Epithelial cell of proximal tubule (primary cell): ENCODE data around the gene OR2AT4. TPM values are rescaled to one million over a fixed set of nuclear protein-coding genes. Genes with fewer than 3 reads are reported as not detected.
"Not testable (repeated sequence)": the region's sequence is repeated elsewhere in the genome, so short reads cannot be mapped to it uniquely, and the experiment has no call there.

ENCODE experiments used
- DNase-seq: peaks from one replicate; pipeline ENCODE4 v3.0.0-alpha.2; 2011; ENCODE audit warnings: low read depth
- H3K4me3 ChIP-seq: 2 replicates; pipeline ENCODE4 v1.5.1; 2011; ENCODE audit warnings: low read depth, mild to moderate bottlenecking, low read length
- CTCF ChIP-seq: conservative IDR thresholded peaks from 2 replicates; pipeline ENCODE4 v1.5.1; 2012; ENCODE audit warnings: low read depth, mild to moderate bottlenecking, low read length
- total RNA-seq: library from RNA; depleted of rRNA; stranded (reverse); fragments of >200 nt; gene quantifications from 2 replicates; pipeline ENCODE4 v1.2.3, GENCODE V29; 2015

The OR2AT4 gene
- total RNA-seq, 1 donor from 2014 or later: not detected

DNA sequence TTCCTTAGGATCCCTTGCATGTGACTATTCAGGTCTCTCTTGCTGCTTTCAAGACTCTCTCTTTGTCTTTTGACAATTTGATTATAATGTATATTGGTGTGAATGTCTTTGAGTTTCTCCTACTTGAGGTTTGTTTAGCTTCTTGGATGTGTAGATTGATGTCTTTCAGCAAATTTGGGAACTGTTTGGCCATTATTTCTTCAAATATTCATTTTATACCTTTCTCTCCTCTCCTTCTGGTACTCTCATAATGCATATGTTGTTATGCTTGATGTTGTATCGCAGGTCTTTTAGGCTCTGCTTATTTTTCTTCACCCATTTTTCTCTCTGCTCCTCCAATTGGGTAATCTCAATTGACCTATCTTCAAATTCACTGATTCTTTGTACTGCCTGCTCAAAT lies 44.2 kb downstream of the OR2AT4 start:
- no peak overlapping the region for H3K4me3 ChIP-seq
- no peak for DNase-seq
- TF ChIP-seq CTCF: no peak

DNA sequence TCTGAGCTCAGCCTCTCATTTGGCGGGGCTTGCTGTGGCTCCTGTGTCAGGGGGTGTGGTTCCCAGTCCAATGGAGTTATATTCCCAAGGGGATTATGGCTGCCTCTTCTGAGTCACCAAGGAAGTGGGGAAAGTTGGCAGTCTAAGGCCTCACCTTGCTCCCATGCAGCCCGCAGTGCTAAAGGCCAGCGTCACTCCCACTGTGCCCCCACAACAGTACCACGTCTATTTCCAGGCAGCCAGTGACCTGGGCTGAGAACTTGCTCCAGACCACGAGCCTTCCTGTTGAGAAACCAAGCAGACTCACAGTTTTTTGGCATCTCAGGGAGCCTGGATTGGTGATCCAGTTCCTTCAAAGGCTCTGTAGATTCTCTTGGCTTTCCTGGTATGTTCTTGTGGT lies 45.6 kb downstream of the OR2AT4 start:
- no peak overlapping the region for H3K4me3 ChIP-seq
- TF ChIP-seq CTCF: no peak
- no peak for DNase-seq

- TF ChIP-seq CTCF: no peak
- no peak for DNase-seq
- H3K4me3 ChIP-seq: no peak overlapping the region
Measured at GRCh38 chr11:75050516-75050915, 46.2 kb downstream of the OR2AT4 start.

GRCh38 chr11:75049501-75050266 lies 47.0 kb downstream of the OR2AT4 start:
- H3K4me3 ChIP-seq, DNase-seq: not testable (repeated sequence)

- DNase-seq: no peak
- TF ChIP-seq CTCF: no peak
- no peak overlapping the region for H3K4me3 ChIP-seq
Measured at GRCh38 chr11:75047191-75047590, 49.5 kb downstream of the OR2AT4 start.

- not testable (repeated sequence) for DNase-seq
Measured at GRCh38 chr11:75046668-75047067, 50.0 kb downstream of the OR2AT4 start.

GRCh38 chr11:75044381-75045170 lies 52.1 kb downstream of the OR2AT4 start:
- not testable (repeated sequence) for DNase-seq, H3K4me3 ChIP-seq

More at GRCh38 chr11:75046668-75047067, 50.0 kb downstream of the OR2AT4 start:
- not testable (repeated sequence) for H3K4me3 ChIP-seq

DNA sequence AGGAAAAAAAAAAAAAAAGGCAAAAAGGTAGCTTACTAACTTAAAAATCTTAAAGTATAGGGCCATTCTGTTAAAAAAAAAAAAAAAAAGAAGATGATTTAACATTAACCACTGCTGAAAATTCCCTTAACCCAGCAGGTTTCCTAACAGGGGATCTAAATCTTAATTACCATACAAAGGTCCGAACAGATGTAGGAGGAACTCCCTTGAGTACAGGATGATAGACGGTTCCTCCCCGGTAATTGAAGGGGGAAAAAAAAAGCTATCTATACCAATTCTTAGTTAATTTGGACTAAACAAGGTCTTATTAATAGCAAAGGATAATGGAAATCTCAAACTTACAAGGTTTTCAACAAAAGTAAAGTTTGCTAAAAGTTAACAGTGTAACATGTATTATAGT lies 54.9 kb downstream of the OR2AT4 start:
- not testable (repeated sequence) for DNase-seq, H3K4me3 ChIP-seq

GRCh38 chr11:75041263-75041662 lies 55.4 kb downstream of the OR2AT4 start:
- H3K4me3 ChIP-seq: no peak overlapping the region
- no peak for DNase-seq
- TF ChIP-seq CTCF: no peak
